ENCODE results near the gene ZNF804A. TPM values are rescaled to one million over a fixed set of nuclear protein-coding genes. Genes with fewer than 3 reads are reported as not detected.

Gene ZNF804A
- total and polyA plus RNA-seq, 2 of the 4 experiments (the other 2 are of a cell fraction), result 2.2 to 2.7 TPM

- dilution Hi-C loops (cut with HindIII; ENCODE audit: low sequenced_read_pairs, unreplicated experiment), result no loop called here
- no peaks in the 10 kb centered on the region for H3K9me1 ChIP-seq (ENCODE audit: insufficient read depth, low read length)
- H3K4me1 ChIP-seq (ENCODE audit: control insufficient read depth, insufficient read depth, low read length), result no peaks in the 10 kb centered on the region
- no peak overlapping the region for H3K18ac ChIP-seq (ENCODE audit: low read depth, low read length)
- H3K4ac ChIP-seq (ENCODE audit: low read depth, low read length), result no peak overlapping the region
- H3K27ac ChIP-seq (ENCODE audit: insufficient read depth, low read length), result no peak overlapping the region
- no peak overlapping the region for H3K4me2 ChIP-seq (ENCODE audit: low read depth, low read length)
- H3K4me3 ChIP-seq (ENCODE audit: insufficient read depth, low read depth, low read length), result no peak overlapping the region
- no peaks in the 10 kb centered on the region for H3K9me3 ChIP-seq (ENCODE audit: control insufficient read depth, insufficient read depth, low read length)
- H4K8ac ChIP-seq (ENCODE audit: low read depth in 2 of 2, low read length in 2 of 2), result no peak overlapping the region
- H2AK9ac ChIP-seq (replicated peaks; ENCODE audit: low read depth, low read length, poor library complexity), result no peak overlapping the region
- no peak overlapping the region for H2BK15ac ChIP-seq (ENCODE audit: low read depth, low read length)
- ChIA-PET POLR2A (ENCODE audit: unreplicated experiment) (no interaction called here), CTCF (no interaction called here)
- DNase-seq (no peak), ATAC-seq (ENCODE audit: low read depth) (no peak)
- no peak overlapping the region for H2AFZ ChIP-seq (replicated peaks; ENCODE audit: low read length, poor library complexity)
- no peak overlapping the region for H4K91ac ChIP-seq (ENCODE audit: insufficient read depth, low read depth, low read length)
- H3K14ac ChIP-seq (replicated peaks; ENCODE audit: low read depth, low read length), result no peak overlapping the region
- in situ Hi-C loops (cut with MboI; ENCODE audit: low sequenced_read_pairs), result no loop called here
- no peak overlapping the region for H3K9ac ChIP-seq (ENCODE audit: low read depth, low read length)
- H2BK5ac ChIP-seq (ENCODE audit: low read depth, low read length, poor library complexity, severe bottlenecking), result no peak overlapping the region
- WGBS, 2 experiments (ENCODE audit: extremely low coverage in 2 of 2, insufficient read length in 1 of 2), result no CpG with 5 or more reads among the region's 3 CpGs
- no peaks in the 10 kb centered on the region for H3K27me3 ChIP-seq (ENCODE audit: control insufficient read depth, insufficient read depth, low read length)
- no peak overlapping the region for H3K56ac ChIP-seq (ENCODE audit: extremely low read depth, insufficient read depth, low read length)
- no peaks in the 10 kb centered on the region for H4K20me1 ChIP-seq (ENCODE audit: insufficient read depth, low read length)
- no peak overlapping the region for H2BK120ac ChIP-seq (ENCODE audit: low read depth, low read length)
- no peaks in the 10 kb centered on the region for H3K79me1 ChIP-seq (ENCODE audit: low read depth in 1 of 2, low read length in 2 of 2)
- intact Hi-C loops (cut with micrococcal nuclease), result no loop called here
- BruUV-seq (replicated peaks), result no TSS peak
- no peaks in the 10 kb centered on the region for H3K36me3 ChIP-seq (ENCODE audit: control insufficient read depth, insufficient read depth, low read length)
- no peak overlapping the region for H3K23ac ChIP-seq (ENCODE audit: low read depth, low read length)
- no peak for TF ChIP-seq BHLHE40 (IDR thresholded peaks at IDR 0.05; ENCODE audit: low read depth, low read length)
- peak; percentile 54; the same call in 1 of the 2 replicates for TF ChIP-seq MAFK (IDR thresholded peaks at IDR 0.05; ENCODE audit: low read depth, low read length)
- H2BK20ac ChIP-seq (ENCODE audit: low read depth, low read length), result no peak overlapping the region
- H2AK5ac ChIP-seq (ENCODE audit: low read depth, low read length), result no peak overlapping the region
- no peak overlapping the region for H4K5ac ChIP-seq (ENCODE audit: low read depth, low read length)
These were observed 358.5 kb downstream of the ZNF804A start for GRCh38 chr2:184956856-184957255.
